Activated T-cell treated with anti-CD3 and anti-CD28 coated beads, Interleukin-2, amount 50 U/mL, for 48 hours (primary cell): Measurements from ENCODE around the gene EIF4G1.

Experiments
- DNase-seq, 2 experiments: peaks; one replicate each; pipeline ENCODE4 v3.0.0-alpha.2; 2020

The EIF4G1 gene

GRCh38 chr3:184352149-184352785 lies 37.9 kb downstream of the EIF4G1 start:
- DNase-seq = no peak

GRCh38 chr3:184352897-184353545 lies 38.6 kb downstream of the EIF4G1 start:
- DNase-seq = no peak

- DNase-seq = no peak
Measured at GRCh38 chr3:184353546-184353941, 39.1 kb downstream of the EIF4G1 start.

GRCh38 chr3:184354121-184354728 lies 39.8 kb downstream of the EIF4G1 start:
- peak; percentile 79 to 81 for DNase-seq

- no peak for DNase-seq
Measured at GRCh38 chr3:184354754-184355153, 40.3 kb downstream of the EIF4G1 start.

GRCh38 chr3:184355261-184356040 lies 41.0 kb downstream of the EIF4G1 start:
- no peak for DNase-seq

- DNase-seq = no peak
Measured at GRCh38 chr3:184357248-184358123, 43.1 kb downstream of the EIF4G1 start.

GRCh38 chr3:184358124-184358767 lies 43.8 kb downstream of the EIF4G1 start:
- no peak for DNase-seq

GRCh38 chr3:184358921-184359350 lies 44.5 kb downstream of the EIF4G1 start:
- no peak for DNase-seq

- no peak for DNase-seq
Measured at GRCh38 chr3:184359610-184360009, 45.2 kb downstream of the EIF4G1 start.

- DNase-seq = no peak
Measured at GRCh38 chr3:184360070-184360928, 45.9 kb downstream of the EIF4G1 start.

GRCh38 chr3:184360929-184361531 lies 46.6 kb downstream of the EIF4G1 start:
- DNase-seq = peak in 1 of 2 experiments; percentile 46

GRCh38 chr3:184361532-184361931 lies 47.1 kb downstream of the EIF4G1 start, which contains the start of the genes CLCN2 and POLR2H:
TSS of gene CLCN2 (minus strand) at chr3:184361605. CDS start at chr3:184361479, 126 bp downstream.
TSS of gene POLR2H (plus strand) at chr3:184361710. CDS start at chr3:184363493, 1,783 bp downstream.
- no peak for DNase-seq

GRCh38 chr3:184361932-184362667 lies 47.7 kb downstream of the EIF4G1 start:
- DNase-seq = peak; percentile 76 to 77

GRCh38 chr3:184362668-184363546 lies 48.5 kb downstream of the EIF4G1 start:
- peak; percentile 95 to 97 for DNase-seq

GRCh38 chr3:184366619-184367289 lies 52.3 kb downstream of the EIF4G1 start:
- DNase-seq = no peak

GRCh38 chr3:184368116-184368515 lies 53.7 kb downstream of the EIF4G1 start:
- no peak for DNase-seq
